ENCODE results near the gene TRERF1.

Gene TRERF1

DNA sequence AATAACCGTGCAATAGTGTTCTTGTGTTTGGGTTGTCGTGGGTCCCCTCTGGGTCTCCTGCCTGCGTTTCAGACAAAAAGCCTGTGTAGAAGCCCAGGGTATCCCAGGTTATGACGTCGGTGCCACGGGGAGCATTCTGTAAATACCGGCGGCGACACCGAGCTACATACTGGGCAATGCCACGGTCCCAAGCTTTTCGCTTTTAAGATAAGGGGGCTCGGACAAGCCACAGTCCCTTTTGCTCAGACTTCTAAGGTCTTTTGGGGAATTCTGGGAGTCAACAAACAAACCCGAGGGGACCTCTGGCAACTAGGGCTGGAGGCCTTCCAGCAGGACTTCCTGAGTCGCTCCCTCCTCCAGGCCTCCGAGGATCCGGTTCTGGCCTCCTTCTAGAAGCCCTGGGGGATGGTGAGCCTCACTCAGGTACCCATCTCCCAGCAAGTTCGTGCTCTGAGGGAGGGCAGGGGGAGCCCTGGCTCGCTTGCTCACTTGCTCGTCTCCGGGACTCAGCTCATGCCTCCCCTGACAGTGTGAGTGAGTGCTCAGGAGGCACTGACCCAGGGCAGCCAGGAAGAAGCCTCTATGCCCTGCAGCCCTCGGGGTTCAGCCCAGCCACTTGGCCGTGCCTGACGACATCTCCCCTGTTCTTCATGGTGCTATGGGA, 171.6 kb downstream of the TRERF1 start:
- no peak for DNase-seq (ENCODE audit: low spot score)
- in situ Hi-C loops (cut with MboI; ENCODE audit: low pct_unique_long_range_greater_than_20kb, low sequenced_read_pairs, unreplicated experiment), result no loop called here
- TF ChIP-seq, protein P1, sequence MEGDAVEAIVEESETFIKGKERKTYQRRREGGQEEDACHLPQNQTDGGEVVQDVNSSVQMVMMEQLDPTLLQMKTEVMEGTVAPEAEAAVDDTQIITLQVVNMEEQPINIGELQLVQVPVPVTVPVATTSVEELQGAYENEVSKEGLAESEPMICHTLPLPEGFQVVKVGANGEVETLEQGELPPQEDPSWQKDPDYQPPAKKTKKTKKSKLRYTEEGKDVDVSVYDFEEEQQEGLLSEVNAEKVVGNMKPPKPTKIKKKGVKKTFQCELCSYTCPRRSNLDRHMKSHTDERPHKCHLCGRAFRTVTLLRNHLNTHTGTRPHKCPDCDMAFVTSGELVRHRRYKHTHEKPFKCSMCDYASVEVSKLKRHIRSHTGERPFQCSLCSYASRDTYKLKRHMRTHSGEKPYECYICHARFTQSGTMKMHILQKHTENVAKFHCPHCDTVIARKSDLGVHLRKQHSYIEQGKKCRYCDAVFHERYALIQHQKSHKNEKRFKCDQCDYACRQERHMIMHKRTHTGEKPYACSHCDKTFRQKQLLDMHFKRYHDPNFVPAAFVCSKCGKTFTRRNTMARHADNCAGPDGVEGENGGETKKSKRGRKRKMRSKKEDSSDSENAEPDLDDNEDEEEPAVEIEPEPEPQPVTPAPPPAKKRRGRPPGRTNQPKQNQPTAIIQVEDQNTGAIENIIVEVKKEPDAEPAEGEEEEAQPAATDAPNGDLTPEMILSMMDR (IDR thresholded peaks at IDR 0.05; ENCODE audit: extremely low read depth, insufficient read depth, missing control alignments), result no peak

DNA sequence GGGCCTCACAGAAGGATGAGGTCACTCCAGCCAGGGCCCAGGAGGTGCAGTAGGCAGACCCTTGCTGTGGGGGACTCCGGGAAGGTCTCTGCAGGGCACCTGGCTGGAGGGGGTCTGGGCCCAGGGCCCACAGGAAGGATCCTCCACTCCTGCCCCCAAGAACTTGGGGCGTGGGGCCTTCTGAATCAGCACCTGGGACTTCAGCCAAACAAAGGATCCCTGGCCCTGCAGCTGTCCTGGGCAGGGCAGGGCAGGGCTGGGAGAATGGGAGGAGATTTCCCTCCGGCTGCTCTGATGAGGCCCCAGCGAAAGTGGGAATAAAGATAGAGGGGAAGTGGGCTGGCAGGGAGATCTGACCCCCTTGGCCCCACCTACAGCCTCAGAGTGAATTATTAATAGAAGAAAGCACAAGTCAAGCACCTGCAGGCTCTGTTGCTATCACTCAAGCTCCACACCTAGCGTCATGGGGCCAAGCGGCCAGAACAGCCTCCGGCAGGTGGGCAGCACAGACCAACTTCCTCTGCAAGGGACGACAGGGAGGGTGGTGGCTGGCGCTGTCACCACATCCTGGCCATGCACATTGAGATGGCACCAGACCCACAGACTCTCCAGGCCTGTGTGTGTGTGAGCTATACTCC, 172.5 kb downstream of the TRERF1 start:
- in situ Hi-C loops (cut with MboI; ENCODE audit: low pct_unique_long_range_greater_than_20kb, low sequenced_read_pairs, unreplicated experiment), result no loop called here
- DNase-seq (ENCODE audit: low spot score), result no peak
- TF ChIP-seq, protein P1 (IDR thresholded peaks at IDR 0.05; ENCODE audit: extremely low read depth, insufficient read depth, missing control alignments), result no peak

DNA sequence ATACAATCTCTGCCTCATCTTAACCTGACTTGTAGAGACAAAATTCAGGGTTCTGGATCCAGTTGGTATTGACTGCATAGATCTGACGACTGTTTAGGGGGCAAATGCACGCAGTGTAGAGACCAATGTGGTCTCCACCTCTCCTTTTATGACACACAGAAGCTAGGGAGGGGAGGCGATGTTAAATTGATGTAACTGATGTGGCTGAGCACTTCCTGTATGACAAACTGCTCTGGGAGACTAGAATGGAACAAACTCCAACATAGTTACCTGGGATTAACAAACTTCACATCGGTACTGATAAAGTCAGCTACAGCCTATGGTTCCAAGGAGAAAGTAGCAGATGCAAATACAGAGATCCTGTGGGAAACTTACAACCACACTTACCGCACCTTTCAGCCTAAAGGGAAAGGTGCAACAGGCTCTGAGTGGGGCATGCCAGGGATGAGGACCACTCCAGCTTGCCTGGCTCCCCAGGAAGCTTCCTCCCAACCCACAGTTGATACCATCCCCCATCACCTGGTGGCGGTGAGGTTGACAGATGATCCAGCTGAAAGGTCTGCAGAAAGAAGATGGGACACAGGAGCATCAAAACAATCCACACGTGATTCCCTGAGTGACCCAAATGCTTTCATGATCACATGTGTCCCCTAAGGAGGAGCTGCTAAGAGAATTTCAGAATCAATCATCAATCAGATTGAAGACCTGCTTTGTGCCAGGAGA, 173.4 kb downstream of the TRERF1 start:
- in situ Hi-C loops (cut with MboI; ENCODE audit: low pct_unique_long_range_greater_than_20kb, low sequenced_read_pairs, unreplicated experiment), result no loop called here
- TF ChIP-seq, protein P1 (IDR thresholded peaks at IDR 0.05; ENCODE audit: extremely low read depth, insufficient read depth, missing control alignments), result no peak
- no peak for DNase-seq (ENCODE audit: low spot score)

DNA sequence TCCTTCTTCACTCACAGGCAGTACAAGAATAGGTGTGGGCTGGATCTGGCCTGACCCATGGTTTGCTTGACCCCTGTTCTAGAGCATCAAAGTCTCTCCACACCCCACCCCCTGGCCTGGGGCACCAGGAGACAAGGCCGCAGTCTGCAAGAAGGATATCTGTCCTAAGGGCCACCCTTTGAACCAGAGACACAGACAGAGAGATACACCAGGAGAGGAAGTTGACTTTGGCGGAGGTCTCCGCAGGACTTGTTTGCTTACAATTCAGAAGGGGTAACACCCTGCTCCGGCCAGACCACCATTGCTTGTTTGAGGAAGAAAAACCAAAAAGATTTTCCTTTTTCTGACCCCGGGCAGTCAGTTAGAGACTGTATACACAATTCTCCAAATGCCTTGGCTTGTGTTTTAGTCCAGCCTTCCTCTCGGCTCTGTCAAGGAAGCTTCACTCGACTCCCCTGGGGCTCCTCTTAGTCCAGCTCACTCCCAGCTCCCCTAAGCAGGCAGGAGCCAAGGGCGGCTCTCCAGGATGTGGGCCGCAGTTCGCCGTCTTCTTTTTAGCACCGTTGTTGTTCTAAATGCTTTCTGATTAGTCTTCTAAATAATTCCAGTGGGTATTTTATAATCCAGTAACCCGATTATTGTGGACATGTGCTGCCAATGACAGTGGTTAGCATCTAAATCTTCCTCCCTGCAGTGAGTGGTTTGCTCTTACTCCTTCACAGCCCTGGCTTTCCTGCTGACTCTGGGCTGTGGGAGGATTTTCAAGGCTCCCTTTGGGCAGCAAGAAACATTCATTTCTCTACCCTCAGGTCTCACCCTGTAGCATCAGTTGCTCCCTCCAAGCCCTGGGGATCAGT, 175.5 kb downstream of the TRERF1 start:
- no peak for DNase-seq (ENCODE audit: low spot score)
- TF ChIP-seq, protein P1 (IDR thresholded peaks at IDR 0.05; ENCODE audit: extremely low read depth, insufficient read depth, missing control alignments), result no peak
- in situ Hi-C loops (cut with MboI; ENCODE audit: low pct_unique_long_range_greater_than_20kb, low sequenced_read_pairs, unreplicated experiment), result no loop called here

DNA sequence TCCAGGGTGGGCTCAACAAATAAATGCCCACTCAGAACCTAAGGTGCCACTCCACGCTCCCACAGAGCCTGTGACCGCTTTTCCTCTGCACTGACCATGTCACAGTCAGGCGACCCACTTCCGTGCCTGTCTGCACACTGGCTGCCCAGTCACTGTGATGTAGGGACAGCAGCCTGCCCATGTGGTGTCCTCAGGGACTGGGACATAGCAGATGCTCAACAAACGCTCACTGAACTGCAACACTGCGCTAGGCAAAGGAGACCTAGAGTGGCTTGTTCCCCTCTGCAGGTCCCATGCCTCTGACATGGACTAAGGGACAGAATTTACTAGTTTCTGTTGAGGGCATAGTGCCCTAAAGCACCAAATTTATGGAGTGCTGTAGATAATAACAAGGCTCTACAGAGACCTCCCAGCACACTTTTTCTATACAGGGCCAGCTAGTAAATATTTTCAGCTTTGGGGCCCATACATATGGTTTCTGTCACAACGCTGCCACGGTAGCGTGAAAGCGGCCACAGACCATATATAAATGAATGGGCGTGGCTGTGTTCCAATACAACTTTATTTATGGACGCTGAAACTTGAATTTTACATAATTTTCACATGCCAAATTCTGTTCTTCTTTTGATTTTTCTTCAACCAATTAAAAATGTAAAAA, 176.2 kb downstream of the TRERF1 start:
- TF ChIP-seq, protein P1 (IDR thresholded peaks at IDR 0.05; ENCODE audit: extremely low read depth, insufficient read depth, missing control alignments), result no peak
- in situ Hi-C loops (cut with MboI; ENCODE audit: low pct_unique_long_range_greater_than_20kb, low sequenced_read_pairs, unreplicated experiment), result no loop called here
- no peak for DNase-seq (ENCODE audit: low spot score)

All from GM13977 (cell line).